Measurements from ENCODE around the gene CFAP410. TPM values are rescaled to one million over a fixed set of nuclear protein-coding genes. Genes with fewer than 3 reads are reported as not detected.
A peak's percentile ranks its signal among the peaks of the same experiment; 100 is the strongest.

Gene CFAP410
- total RNA-seq, 4 donors from 2014 or later: 23.8 to 44.8 (median 26.0) TPM

DNA sequence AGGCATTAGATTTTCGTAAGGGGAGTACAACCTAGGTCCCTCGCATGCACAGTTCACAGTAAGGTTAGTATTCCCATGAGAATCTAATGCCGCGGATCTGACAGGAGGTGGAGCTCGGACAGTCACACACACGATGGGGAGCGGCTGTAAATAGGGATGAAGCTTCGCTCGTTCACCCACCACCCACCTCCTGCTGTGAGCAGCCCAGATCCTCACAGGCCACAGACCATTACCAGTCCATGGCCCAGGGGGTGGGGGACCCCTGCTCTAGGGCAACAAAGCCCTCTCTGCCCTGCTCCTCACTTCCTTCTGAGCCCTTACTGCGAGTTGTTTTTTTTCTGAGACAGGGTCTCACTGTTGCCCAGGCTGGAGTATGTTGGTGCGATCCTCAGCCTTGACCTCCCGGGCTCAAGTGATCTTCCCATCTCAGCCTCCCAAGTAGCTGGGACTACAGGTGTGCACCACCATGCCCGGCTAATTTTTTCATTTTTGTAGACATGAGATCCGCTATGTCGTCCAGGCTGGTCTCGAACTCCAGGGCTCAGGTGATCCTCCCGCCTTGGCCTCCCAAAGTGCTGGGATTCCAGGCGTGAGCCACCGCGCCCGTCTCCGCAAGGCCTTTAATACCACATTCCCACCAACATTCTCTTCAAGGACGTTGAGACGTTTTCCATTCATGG, 35.6 kb upstream of the CFAP410 start:
- TF ChIP-seq, protein P1, sequence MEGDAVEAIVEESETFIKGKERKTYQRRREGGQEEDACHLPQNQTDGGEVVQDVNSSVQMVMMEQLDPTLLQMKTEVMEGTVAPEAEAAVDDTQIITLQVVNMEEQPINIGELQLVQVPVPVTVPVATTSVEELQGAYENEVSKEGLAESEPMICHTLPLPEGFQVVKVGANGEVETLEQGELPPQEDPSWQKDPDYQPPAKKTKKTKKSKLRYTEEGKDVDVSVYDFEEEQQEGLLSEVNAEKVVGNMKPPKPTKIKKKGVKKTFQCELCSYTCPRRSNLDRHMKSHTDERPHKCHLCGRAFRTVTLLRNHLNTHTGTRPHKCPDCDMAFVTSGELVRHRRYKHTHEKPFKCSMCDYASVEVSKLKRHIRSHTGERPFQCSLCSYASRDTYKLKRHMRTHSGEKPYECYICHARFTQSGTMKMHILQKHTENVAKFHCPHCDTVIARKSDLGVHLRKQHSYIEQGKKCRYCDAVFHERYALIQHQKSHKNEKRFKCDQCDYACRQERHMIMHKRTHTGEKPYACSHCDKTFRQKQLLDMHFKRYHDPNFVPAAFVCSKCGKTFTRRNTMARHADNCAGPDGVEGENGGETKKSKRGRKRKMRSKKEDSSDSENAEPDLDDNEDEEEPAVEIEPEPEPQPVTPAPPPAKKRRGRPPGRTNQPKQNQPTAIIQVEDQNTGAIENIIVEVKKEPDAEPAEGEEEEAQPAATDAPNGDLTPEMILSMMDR (IDR thresholded peaks at IDR 0.05): no peak
- no peak for TF ChIP-seq POLR2A (IDR thresholded peaks at IDR 0.05)
- intact Hi-C loops (cut with DNase I; ENCODE audit: low total_unique reads): no loop called here
- Histone ChIP-seq H3K4me1 (no peaks in the 10 kb centered on the region), H3K27me3 (peaks cover 0 to 7% of the 10 kb centered on the region in 2 donors), H3K4me3 (no peak overlapping the region), H3K27ac (no peak overlapping the region), H3K36me3 (no peaks in the 10 kb centered on the region), H3K9me3 (no peaks in the 10 kb centered on the region)
- DNase-seq: no peak

DNA sequence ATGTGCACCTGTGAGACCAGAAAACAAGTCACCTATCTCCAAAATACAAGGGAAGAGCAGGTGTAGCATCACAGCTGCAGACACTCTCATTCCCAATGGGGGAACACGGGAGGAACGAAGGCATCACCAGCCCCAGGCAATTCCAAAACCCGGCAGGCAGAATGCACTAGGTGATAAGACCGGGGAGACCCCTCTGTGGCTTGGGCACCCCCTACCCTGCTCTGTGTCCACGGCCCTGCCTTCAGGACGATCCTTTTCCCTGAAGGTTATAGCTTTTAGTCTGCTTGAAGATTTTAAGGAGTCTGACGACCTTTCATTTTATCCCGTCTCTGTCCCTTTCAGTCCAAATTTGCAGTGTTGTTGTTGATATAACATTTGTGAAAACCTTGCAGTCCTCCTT, 33.4 kb upstream of the CFAP410 start:
- peaks cover 0 to 14% of the 10 kb centered on the region in 2 donors for H3K27me3 ChIP-seq
- DNase-seq: no peak
- no peaks in the 10 kb centered on the region for H3K9me3 ChIP-seq
- no peak overlapping the region for H3K27ac ChIP-seq
- H3K36me3 ChIP-seq: no peaks in the 10 kb centered on the region
- H3K4me1 ChIP-seq: no peaks in the 10 kb centered on the region
- no peak overlapping the region for H3K4me3 ChIP-seq
- intact Hi-C loops (cut with DNase I; ENCODE audit: low total_unique reads): no loop called here
- no peak for TF ChIP-seq POLR2A (IDR thresholded peaks at IDR 0.05)
- TF ChIP-seq, protein P1 (IDR thresholded peaks at IDR 0.05): no peak

DNA sequence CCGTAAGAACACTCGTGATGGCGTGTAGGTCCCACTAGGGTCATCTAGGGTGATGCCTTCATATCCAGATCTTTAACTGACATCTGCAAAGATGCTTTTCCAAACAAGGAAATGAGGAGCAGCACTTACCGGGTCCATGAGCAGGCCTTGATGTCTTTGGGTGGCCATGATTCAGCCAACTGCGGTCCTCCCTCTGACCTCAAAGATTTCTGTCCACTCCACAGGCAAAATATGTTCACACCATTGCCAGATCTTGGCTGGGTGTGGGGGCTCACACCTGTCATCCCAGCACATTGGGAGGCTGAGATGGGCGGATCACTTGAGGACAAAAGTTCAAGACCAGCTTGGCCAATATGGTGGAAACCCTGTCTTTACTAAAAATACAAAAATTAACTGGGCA, 32.4 kb upstream of the CFAP410 start:
- Histone ChIP-seq H3K27me3 (peaks cover 0 to 14% of the 10 kb centered on the region in 2 donors), H3K4me1 (no peaks in the 10 kb centered on the region), H3K4me3 (no peak overlapping the region), H3K27ac (no peak overlapping the region), H3K9me3 (no peaks in the 10 kb centered on the region), H3K36me3 (no peaks in the 10 kb centered on the region)
- DNase-seq: no peak
- intact Hi-C loops (cut with DNase I; ENCODE audit: low total_unique reads): no loop called here
- TF ChIP-seq POLR2A (IDR thresholded peaks at IDR 0.05): no peak
- TF ChIP-seq, protein P1 (IDR thresholded peaks at IDR 0.05): no peak

DNA sequence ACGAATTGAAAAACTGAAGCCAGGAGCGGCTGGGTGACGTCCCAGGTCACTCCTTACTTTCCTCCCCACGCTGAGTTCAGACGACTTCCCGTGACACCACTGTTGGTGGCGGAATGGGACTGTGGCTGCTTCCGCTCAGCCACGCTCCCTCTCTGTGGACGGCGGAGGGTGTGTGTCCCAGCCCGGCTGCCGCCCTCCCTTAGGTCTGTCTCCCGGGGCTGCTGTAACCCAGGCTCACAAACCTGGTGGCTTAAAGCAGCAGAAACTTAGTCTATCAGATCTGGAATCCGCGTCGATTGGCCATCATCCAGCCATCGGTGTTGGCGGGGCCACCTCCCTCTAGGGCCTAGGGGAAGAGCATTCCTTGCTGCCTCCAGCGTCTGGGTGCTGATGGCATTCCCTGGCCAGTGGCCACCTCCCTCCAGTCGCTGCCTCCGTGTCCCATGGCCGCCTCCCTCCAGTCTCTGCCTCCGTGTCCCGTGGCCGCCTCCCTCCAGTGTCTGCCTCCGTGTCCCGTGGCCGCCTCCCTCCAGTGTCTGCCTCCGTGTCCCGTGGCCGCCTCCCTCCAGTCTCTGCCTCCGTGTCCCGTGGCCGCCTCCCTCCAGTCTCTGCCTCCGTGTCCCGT, 31.7 kb upstream of the CFAP410 start:
- no peaks in the 10 kb centered on the region for H3K36me3 ChIP-seq
- peaks cover 0 to 14% of the 10 kb centered on the region in 2 donors for H3K27me3 ChIP-seq
- H3K9me3 ChIP-seq: no peaks in the 10 kb centered on the region
- H3K4me1 ChIP-seq: no peaks in the 10 kb centered on the region
- no peak overlapping the region for H3K4me3 ChIP-seq
- TF ChIP-seq, protein P1 (IDR thresholded peaks at IDR 0.05): no peak
- no peak for TF ChIP-seq POLR2A (IDR thresholded peaks at IDR 0.05)
- no peak overlapping the region for H3K27ac ChIP-seq
- DNase-seq: no peak
- intact Hi-C loops (cut with DNase I; ENCODE audit: low total_unique reads): no loop called here

- no peaks in the 10 kb centered on the region for H3K9me3 ChIP-seq
- no peak overlapping the region for H3K4me3 ChIP-seq
- H3K36me3 ChIP-seq: no peaks in the 10 kb centered on the region
- H3K27ac ChIP-seq: no peak overlapping the region
- TF ChIP-seq POLR2A (IDR thresholded peaks at IDR 0.05): no peak
- TF ChIP-seq, protein P1 (IDR thresholded peaks at IDR 0.05): no peak
- H3K4me1 ChIP-seq: no peaks in the 10 kb centered on the region
- peaks cover 0 to 14% of the 10 kb centered on the region in 2 donors for H3K27me3 ChIP-seq
- DNase-seq: peak in 1 of 2 donors; percentile 11
- intact Hi-C loops (cut with DNase I; ENCODE audit: low total_unique reads): no loop called here
These were observed 31.0 kb upstream of the CFAP410 start for GRCh38 chr21:44370027-44370735.

Measured in uterus (tissue), 4 donors.